ENCODE data around the gene SLAMF7. TPM values are rescaled to one million over a fixed set of nuclear protein-coding genes. Genes with fewer than 3 reads are reported as not detected.

SLAMF7 gene
- total and polyA plus RNA-seq, 5 experiments from 2014 or later: 3.8 to 102 (median 4.5) TPM

- POLR2A ChIA-PET: interaction anchor here (0.5 to 6.1 kb wide), 18 partner anchors 9 to 272 kb away, joined by 3 to 65 read pairs (median 5); partner anchors contain the start of genes ARHGAP30 and CD48
These were observed 59.4 kb downstream of the SLAMF7 start for GRCh38 chr1:160798439-160798838.

GRCh38 chr1:160799641-160800040 lies 60.6 kb downstream of the SLAMF7 start:
- DNase-seq (no peak), ATAC-seq (no peak)
- Mint-ChIP-seq H3K36me3 (peaks cover 19 to 46% (median 46%) of the 10 kb centered on the region in 3 donors), H3K27me3 (no peaks in the 10 kb centered on the region), H3K4me1 (peaks cover 43 to 86% (median 68%) of the 10 kb centered on the region in 4 donors), H3K27ac (peak overlapping the region; percentile 92 to 99 (median 98)), H3K4me3 (peak overlapping the region; percentile 86 to 99 (median 96)), H3K9me3 (peaks cover 0 to 4% (median 0%) of the 10 kb centered on the region in 9 donors)
- POLR2A ChIA-PET: interaction anchor here (0.6 to 6.1 kb wide), 6 partner anchors 7 to 208 kb away, joined by 3 to 65 read pairs (median 4); no protein-coding TSS in a partner anchor

More at GRCh38 chr1:160798439-160798838, 59.4 kb downstream of the SLAMF7 start:
- peak overlapping the region; percentile 86 to 99 (median 96) for H3K4me3 Mint-ChIP-seq
- no peaks in the 10 kb centered on the region for H3K27me3 Mint-ChIP-seq
- ATAC-seq: no peak
- peaks cover 37 to 81% (median 61%) of the 10 kb centered on the region in 4 donors for H3K4me1 Mint-ChIP-seq
- H3K27ac Mint-ChIP-seq: peak overlapping the region; percentile 92 to 99 (median 98)
- H3K9me3 Mint-ChIP-seq: no peaks in the 10 kb centered on the region
- H3K36me3 Mint-ChIP-seq: peaks cover 19 to 37% (median 34%) of the 10 kb centered on the region in 3 donors
- no peak for DNase-seq

- peak overlapping the region; percentile 92 to 99 (median 98) for H3K27ac Mint-ChIP-seq
- peaks cover 0 to 9% (median 0%) of the 10 kb centered on the region in 9 donors for H3K9me3 Mint-ChIP-seq
- ATAC-seq (no peak), DNase-seq (no peak)
- H3K36me3 Mint-ChIP-seq: peaks cover 19 to 51% (median 51%) of the 10 kb centered on the region in 3 donors
- POLR2A ChIA-PET: interaction anchor here (0.6 to 6.1 kb wide), 5 partner anchors 15 to 209 kb away, joined by 3 to 65 read pairs (median 3); no protein-coding TSS in a partner anchor
- no peaks in the 10 kb centered on the region for H3K27me3 Mint-ChIP-seq
- peaks cover 47 to 86% (median 69%) of the 10 kb centered on the region in 4 donors for H3K4me1 Mint-ChIP-seq
- peak overlapping the region; percentile 86 to 99 (median 96) for H3K4me3 Mint-ChIP-seq
These were observed 61.1 kb downstream of the SLAMF7 start for GRCh38 chr1:160800142-160800541.

- peaks cover 23 to 58% (median 58%) of the 10 kb centered on the region in 3 donors for H3K36me3 Mint-ChIP-seq
- peak in 3 of 10 donors; percentile 50 to 61 (median 55) for DNase-seq
- peaks cover 44 to 86% (median 68%) of the 10 kb centered on the region in 4 donors for H3K4me1 Mint-ChIP-seq
- no peaks in the 10 kb centered on the region for H3K27me3 Mint-ChIP-seq
- POLR2A ChIA-PET: interaction anchor here (1.4 to 6.1 kb wide), 2 partner anchors 33 to 35 kb away, joined by 3 to 65 read pairs; no protein-coding TSS in a partner anchor
- peak; percentile 48 for ATAC-seq
- H3K4me3 Mint-ChIP-seq: peak overlapping the region; percentile 86 to 99 (median 96)
- peaks cover 0 to 14% (median 4%) of the 10 kb centered on the region in 9 donors for H3K9me3 Mint-ChIP-seq
- H3K27ac Mint-ChIP-seq: peak overlapping the region; percentile 92 to 99 (median 97)
These were observed 61.8 kb downstream of the SLAMF7 start for GRCh38 chr1:160800645-160801408.

GRCh38 chr1:160801836-160802580 lies 63.0 kb downstream of the SLAMF7 start:
- POLR2A ChIA-PET: interaction anchor here (1.6 kb wide), 1 partner anchor 30 kb away, joined by 3 read pairs; no protein-coding TSS in a partner anchor
- Mint-ChIP-seq H3K27me3 (no peaks in the 10 kb centered on the region), H3K9me3 (peaks cover 1 to 24% (median 16%) of the 10 kb centered on the region in 9 donors), H3K4me1 (peaks cover 48 to 87% (median 77%) of the 10 kb centered on the region in 4 donors), H3K27ac (peak overlapping the region in 6 of 10 donors; percentile 92 to 99 (median 97)), H3K36me3 (peaks cover 31 to 70% (median 67%) of the 10 kb centered on the region in 3 donors), H3K4me3 (peak overlapping the region; percentile 86 to 99 (median 96))
- no peak for ATAC-seq
- no peak for DNase-seq

Other genes starting within 250 kb of the SLAMF7 start
- 10 to 100 TPM; 39.7 to 42.5 TPM for gene SLAMF6, start 216.0 kb upstream of the SLAMF7 start, total RNA-seq
- gene SLAMF6, start 216.0 kb upstream of the SLAMF7 start, polyA plus RNA-seq: 10 to 100 TPM; 52.0 to 95.9 (median 69.5) TPM
- 10 to 100 TPM; 81.5 to 83.4 TPM for gene CD84, start 159.8 kb upstream of the SLAMF7 start, total RNA-seq
- gene CD84, start 159.8 kb upstream of the SLAMF7 start, polyA plus RNA-seq: 10 to 100 TPM; 17.5 to 19.0 (median 18.1) TPM
- 10 to 100 TPM in 1 of 2 experiments, 1 to 10 TPM in 1; 9.8 to 11.1 TPM for gene SLAMF1, start 92.2 kb upstream of the SLAMF7 start, total RNA-seq
- gene SLAMF1, start 92.2 kb upstream of the SLAMF7 start, polyA plus RNA-seq: 1 to 10 TPM; 1.7 to 3.9 (median 3.7) TPM
- gene CD48, start 27.4 kb upstream of the SLAMF7 start, total RNA-seq: 100 to 1,000 TPM; 272 to 276 TPM
- gene CD48, start 27.4 kb upstream of the SLAMF7 start, polyA plus RNA-seq: 100 to 1,000 TPM; 186 to 213 (median 200) TPM
- gene LY9, start 56.9 kb downstream of the SLAMF7 start, total RNA-seq: 100 to 1,000 TPM; 150 to 156 TPM
- 100 to 1,000 TPM; 167 to 223 (median 189) TPM for gene LY9, start 56.9 kb downstream of the SLAMF7 start, polyA plus RNA-seq
- under 1 TPM; 0.62 to 0.66 TPM for gene CD244, start 123.6 kb downstream of the SLAMF7 start, total RNA-seq
- 10 to 100 TPM; 11.7 to 82.2 (median 16.1) TPM for gene CD244, start 123.6 kb downstream of the SLAMF7 start, polyA plus RNA-seq
- gene ITLN1, start 145.9 kb downstream of the SLAMF7 start, total RNA-seq: not detected
- gene ITLN1, start 145.9 kb downstream of the SLAMF7 start, polyA plus RNA-seq: not detected
- gene ITLN2, start 215.6 kb downstream of the SLAMF7 start, total RNA-seq: not detected
- not detected for gene ITLN2, start 215.6 kb downstream of the SLAMF7 start, polyA plus RNA-seq

Measured in naive thymus-derived CD8-positive, alpha-beta T cell (primary cell).